ENCODE results near the gene SNX12.
A peak's percentile ranks its signal among the peaks of the same experiment; 100 is the strongest.
"Not testable (repeated sequence)": the region's sequence is repeated elsewhere in the genome, so short reads cannot be mapped to it uniquely, and the experiment has no call there.

Gene SNX12

GRCh38 chrX:71091263-71091662 is 23.1 kb upstream of the SNX12 start:
- DNase-seq (ENCODE audit: low spot score) = no peak

DNA sequence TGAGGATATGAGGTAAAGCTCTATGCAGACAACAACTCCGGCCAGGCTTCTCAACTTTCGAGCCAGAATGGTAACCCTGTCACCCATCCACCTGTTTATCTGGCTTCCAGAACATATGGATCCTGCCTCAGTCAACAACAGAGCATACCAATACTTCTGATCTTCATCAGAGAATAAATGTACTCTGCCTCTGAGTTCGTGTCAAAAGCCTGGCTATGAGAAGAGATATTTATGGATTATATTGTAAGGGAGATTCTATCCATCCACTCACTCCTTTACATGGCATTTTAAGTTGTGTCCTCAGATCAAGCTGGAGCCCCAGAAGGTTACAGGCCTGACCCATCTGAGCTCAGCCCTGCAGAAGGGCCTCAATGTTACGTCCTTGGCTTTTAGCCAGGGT is 17.8 kb upstream of the SNX12 start:
- no peak for DNase-seq (ENCODE audit: low spot score)

DNA sequence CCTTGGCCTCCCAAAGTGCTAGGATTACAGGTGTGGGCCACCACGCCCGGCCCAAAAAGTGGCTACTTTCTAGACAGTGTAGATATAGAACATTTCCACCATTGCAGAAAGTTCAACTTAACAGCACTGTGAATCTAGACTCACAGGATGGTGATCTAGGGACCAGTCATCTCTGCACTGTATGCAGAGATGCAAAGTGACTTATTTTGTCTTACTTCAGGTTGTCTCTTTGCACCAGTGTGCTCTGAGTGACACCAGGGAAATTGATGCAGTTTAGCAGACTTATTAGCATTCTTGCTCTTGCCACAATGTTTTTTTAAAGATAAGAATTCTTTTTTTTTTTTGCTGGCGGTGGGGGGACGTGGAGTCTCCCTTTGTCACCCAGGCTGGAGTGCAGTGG is 14.7 kb upstream of the SNX12 start:
- DNase-seq (ENCODE audit: low spot score) = no peak

- DNase-seq (ENCODE audit: low spot score) = no peak
Observed at GRCh38 chrX:71082124-71082647, 14.1 kb upstream of the SNX12 start.

DNA sequence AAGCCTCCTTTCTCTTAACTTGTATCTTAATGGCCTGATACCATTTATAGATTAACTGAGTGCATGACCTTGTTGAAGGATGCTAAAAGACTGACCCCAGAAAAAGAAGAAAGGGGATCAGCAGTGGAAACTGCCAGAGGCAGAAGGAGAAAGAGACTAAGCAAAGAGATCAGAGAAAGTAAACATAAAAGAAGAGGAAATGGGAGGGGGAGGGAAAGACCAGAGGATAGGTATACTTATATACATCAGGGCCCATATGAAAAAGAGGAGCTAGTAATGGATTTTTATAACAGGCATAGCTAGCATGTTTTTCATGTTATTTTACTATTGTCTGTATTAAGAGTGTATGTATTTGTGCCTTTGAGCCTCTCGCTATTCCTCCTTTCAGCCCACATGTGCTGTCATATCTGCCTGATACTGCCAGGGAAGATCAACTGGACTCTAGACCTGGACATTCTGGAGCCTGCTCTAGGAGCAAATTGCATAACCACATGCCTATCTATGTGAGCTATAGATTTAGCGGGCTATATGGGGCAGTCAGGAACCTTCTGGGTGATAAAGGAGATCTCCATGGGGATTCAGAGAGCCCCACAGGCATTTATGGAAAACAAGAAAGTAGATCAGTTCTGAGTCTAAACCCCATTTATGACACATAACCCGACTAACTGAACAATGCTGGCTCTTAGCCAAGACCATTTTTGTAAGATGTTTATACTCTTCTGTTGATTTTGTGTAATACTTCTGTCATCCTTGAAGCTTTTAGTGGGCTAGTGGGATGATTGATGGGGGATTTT is 13.4 kb upstream of the SNX12 start:
- DNase-seq (ENCODE audit: low spot score) = no peak

GRCh38 chrX:71070531-71070930 is 2.4 kb upstream of the SNX12 start:
- no peak for DNase-seq (ENCODE audit: low spot score)

DNA sequence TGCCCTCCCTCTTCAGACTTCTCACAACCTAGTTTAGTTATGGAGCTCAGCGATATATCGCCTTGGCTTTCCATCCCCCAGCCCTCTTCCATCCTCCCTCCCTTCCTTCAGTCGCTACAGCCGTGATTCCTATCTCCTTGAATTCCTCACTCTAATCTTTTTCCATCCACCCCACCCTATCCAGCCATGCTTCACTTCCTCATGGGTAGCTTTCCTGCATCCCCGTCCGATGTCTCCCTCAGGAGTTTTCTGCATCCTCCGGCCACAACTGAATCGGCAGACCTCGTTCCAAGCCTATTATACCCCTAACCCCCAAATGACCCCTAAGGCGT is 456 bp downstream of the SNX12 start:
- DNase-seq (ENCODE audit: low spot score) = no peak

DNA sequence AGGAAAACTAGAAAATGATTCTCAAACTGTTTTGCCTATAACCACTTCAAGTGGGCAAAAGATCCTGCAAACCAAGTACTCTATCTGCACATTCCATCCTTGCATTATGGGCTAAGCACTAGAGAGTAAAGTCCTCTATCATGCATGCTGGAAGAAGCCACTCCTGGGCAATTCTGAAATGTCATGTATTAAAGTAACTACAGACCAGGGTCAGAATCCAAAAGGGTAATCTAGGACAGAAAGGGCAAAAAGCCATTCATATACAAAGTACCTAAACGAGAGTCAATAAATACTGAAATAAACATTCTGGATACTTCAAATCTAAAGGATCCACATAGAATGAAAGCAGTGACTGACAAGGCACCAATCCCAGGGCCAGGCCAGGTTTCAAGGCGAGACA is 1.0 kb downstream of the SNX12 start:
- DNase-seq (ENCODE audit: low spot score) = no peak

DNA sequence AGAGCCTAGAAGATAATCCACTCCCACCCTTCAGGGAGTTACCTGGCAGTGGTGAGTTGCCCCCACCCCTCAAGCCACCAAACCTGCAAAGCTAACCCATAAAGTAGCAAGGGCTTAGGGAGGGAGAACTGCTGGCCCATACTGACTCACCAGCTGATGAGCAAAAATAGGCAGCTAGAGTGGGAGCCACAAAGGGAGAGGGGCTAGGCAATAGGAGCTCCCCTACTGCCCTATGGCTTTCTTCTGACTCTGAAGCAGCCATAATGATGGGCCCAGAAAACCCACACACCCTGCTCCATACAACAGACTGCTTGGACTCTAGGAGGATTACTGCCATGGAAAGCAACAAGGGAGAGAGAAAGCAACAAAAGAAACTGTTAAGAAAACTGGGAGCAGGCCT is 8.0 kb downstream of the SNX12 start:
- no peak for DNase-seq (ENCODE audit: low spot score)

- no peak for DNase-seq (ENCODE audit: low spot score)
Observed at GRCh38 chrX:71057848-71058530, 10.1 kb downstream of the SNX12 start.

DNA sequence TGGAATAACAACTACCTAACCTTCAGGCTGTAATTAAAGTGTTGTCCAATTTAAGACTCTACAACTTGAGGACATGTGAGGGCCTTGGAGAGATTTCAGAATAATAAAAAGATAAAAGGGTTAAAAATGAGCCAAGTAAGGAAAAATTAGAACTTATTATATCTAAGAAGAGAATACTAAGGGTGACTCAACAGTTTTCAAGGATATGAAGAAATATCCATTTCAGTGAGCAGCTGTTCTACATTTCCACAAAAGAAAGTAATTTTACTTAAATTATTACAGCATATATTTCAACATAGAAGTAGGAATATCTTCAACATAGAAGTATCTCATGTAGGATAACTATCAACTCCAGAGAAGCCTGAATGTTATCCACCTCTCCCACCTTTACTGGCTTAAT is 11.3 kb downstream of the SNX12 start:
- peak; percentile 15 for DNase-seq (ENCODE audit: low spot score)

DNA sequence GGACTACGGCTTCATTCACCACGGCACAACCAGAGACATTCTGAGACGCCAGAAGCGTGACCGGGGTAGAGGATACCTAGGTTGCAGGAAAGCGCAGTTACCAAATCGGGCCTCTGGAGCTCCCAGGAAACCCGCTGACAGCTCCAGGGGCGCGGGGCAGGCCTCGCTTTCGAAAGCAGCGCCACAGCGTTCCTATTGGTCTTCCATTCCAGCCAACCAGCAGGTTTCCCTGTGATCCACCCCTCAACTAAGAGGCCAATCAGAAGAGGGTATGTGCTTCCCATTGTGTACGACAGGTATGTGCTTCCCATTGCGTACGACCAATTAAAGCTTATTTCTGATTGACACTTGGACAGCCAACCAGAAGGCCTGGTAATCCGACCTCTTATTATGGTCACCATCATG is 14.9 kb downstream of the SNX12 start:
- no peak for DNase-seq (ENCODE audit: low spot score)

GRCh38 chrX:71052721-71053120 is 15.4 kb downstream of the SNX12 start:
- no peak for DNase-seq (ENCODE audit: low spot score)

DNA sequence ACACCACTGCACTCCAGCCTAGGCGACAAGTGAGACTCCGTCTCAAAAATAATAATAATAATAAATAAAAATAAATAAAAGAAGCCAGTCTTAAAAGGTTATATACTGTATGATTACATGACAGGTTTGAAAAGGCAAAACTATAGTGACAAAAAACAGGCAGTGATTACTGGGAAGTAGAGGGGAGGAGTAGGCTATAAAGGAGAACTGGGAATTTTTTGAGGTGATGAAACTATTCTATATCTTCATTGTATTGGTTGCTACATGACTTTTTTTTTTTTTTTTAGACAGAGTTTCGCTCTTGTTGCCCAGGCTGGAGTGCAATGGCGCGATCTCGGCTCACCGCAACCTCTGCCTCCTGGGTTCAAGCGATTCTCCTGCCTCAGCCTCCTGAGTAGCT is 20.2 kb downstream of the SNX12 start:
- DNase-seq (ENCODE audit: low spot score) = not testable (repeated sequence)

GRCh38 chrX:71017396-71017939 is 50.7 kb downstream of the SNX12 start:
- no peak for DNase-seq (ENCODE audit: low spot score)
